HL-60/S4 treated with phorbol 12-myristate 13-acetate at 8.2 ng/mL for 4 days and 3 days (cell line): ENCODE measurements around the gene OR10J1.

ENCODE experiments used
- in situ Hi-C: fragments of 300-500 bp; cut with MboI; formaldehyde crosslinking; loops from 2 replicates; pipeline ENCODE4 v1.15.0; 2022; ENCODE audit warnings: low sequenced_read_pairs

Gene OR10J1

GRCh38 chr1:159483501-159483900 lies 44.0 kb downstream of the OR10J1 start:
- in situ Hi-C loops: no loop called here
